Stimulated activated CD8-positive, alpha-beta memory T cell treated with anti-CD3 and anti-CD28 coated beads, Interleukin-12 subunit alpha, Interleukin-12 subunit beta, amount 100 ng/mL, for 4 hours (primary cell): ENCODE measurements around the gene WDR7.

Experiments used
- DNase-seq: peaks from one replicate; pipeline ENCODE4 v3.0.0-alpha.2; 2020; ENCODE audit warnings: low read depth

Gene WDR7

DNA sequence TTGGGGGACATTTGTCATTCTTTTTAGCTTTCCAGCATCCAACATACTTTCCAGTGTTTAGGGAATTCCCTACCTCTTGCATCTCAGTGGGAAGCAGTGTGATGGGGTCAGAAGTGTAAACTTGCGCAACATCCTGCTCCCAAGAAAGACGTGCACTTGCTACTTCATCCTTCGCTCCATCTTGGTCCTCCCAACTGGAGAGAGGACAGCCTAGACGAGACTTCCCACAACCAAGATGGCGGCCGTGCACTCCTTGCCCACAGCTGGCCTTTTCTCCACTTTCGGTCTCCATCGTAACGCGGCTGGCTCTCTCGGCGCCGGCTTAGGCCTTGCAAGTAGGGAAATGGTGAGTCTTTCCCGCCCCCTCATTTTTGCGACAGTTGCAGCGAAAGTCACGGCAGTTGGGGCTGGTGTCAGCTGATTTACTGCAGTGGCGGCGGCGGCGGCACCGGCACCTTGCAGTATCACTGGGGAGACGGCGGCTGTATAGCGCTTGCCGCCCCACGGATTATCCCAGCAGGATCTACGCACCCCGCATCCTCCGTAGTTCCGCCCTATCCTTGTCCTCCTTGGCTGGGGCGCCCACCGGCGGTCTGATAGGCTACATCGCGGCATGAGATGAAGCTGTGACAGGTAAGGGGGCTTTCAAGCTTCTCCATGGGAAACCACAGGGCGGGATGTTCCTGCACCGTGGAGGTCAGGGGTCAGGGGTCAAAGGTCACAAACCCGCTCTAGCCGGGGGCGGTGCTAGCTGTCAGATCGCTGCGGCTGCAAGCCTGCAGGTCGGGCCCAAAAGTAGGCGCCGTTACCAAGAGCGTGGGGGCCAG is at the start of gene WDR7:
Gene WDR7 (plus strand): TSS at position 416 of the 827 bp plus-strand sequence. CDS start 21,157 bp downstream, outside the sequence.
- peak; percentile 83 for DNase-seq

DNA sequence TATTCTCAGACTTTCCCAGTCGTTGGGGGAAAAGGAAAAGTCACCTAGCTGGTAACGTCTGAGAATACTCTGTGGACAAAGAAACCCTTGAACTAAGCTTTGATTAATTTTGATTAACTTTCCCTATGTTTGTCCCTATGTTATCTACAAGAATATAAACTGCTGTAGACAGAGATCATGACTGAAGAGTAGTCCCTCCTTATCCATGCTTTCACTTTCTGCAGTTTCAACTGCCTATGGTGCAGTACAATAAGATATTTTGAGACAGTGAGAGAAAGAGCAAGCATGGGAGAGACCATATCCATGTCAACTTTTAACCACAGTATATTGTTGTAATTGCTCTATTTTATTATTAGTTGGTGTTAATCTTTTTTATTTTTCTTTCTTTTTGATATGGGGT is 44.5 kb upstream of the WDR7 start:
- DNase-seq = no peak

DNA sequence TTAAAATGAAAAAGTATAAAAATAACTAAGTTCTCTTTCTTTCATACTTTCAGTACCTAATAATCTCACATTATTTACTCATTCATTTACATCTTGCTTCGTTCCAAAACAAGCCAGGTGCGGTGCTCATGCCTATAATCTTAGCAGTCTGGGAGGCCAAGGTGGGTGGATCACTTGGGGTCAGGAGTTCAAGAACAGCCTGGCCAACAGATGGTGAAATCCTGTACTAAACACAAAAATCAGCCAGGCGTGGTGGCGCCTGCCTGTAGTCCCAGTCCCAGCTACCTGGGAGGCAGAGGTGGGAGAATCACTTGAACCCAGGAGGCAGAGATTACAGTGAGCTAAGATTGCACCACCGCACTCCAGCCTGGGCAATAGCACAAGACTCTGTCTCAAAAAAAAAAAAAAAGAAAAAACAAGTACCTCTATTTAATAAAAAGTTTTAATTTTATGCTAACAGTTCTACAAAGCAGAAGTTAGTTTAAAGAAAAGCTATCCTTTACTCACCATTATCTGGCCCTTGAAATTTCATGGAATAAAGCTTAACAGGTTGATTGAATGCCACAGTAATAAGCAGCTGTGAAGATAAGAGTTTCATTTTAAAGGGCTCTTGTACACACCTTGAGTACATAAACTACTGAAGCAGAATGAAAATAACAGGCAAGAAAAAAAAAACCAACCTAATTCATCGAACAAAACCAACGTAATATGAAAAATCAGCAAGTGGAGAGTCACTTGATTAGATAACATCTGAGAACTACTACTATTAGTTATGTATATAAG is 35.2 kb upstream of the WDR7 start:
- DNase-seq = no peak

DNA sequence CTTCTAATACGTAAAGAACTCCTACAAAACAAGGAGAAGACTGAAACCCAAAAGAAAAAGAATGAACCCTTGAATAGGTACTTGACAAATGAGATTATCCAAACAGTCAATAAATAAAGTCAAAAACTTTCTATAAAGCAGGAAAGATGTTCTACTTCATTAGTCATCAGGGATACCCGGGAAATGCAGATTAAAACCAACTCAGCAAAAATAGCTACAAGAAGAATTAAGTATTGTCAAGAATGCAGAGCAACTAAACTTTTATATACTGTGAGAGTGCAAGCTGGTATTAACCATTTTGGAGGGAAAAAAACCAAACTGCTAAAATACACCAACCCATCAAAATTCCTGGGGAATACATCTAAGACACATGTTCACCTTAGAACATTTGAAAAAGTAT is 23.2 kb upstream of the WDR7 start:
- no peak for DNase-seq

DNA sequence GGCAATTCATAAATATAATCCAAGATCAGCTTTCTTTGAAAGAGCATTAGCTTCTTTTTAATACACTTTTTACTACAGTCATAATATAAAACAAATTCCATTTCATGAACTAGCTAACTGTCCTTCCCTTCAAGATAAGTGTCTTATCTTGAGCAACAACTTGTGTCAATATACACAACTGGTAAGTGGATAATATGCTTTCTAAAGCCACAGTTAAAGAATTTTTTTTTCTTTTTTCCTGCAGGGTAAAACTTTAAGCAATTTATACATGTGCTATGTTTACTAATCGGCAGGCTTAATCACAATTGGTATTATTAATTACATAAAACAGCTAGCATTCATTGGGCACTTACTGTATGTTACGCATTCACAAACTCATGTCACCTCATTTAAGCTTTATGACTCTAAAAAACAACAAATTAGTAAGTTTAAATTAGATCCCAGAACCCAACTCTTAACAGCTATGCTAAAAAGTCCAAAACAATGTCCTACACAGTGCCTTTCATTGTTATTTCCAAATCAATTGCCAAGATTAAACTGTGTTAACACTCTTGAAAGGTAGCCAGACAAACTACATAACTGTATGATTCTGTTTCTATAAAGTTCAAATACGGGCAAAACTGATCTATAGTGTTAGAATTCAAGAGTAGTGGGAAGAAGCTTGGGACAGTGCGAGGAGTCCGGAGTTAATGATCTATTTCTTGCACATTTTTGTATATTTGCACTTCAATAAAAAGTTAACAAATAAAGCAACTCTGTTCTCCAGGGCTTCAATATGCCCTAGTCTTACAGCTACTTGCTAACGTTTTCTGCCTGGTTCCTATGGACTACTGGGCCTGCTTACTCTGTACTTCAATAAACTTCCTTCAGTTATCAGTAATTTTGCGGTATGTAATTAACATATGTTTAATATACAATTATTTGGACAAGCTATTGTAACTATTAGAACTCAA is 18.8 kb upstream of the WDR7 start:
- no peak for DNase-seq

DNA sequence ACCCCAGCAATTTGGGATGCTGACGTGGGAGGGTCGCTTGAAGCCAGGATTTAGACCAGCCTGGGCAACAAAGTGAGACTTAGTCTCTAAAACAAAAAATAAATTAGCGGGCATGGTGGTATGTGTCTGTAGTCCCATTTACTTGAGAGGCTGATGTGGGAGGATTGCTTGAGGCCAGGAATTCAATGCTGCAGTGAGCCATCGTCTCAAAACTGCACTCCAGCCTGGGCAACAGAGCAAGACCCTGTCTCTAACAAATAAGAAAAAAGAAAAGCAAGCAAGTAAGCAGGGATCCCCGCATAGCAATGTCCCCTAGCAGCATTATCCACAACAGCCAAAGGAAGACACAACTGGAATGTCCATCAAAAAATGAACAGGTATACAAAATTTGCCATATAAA is 16.2 kb upstream of the WDR7 start:
- DNase-seq = no peak

DNA sequence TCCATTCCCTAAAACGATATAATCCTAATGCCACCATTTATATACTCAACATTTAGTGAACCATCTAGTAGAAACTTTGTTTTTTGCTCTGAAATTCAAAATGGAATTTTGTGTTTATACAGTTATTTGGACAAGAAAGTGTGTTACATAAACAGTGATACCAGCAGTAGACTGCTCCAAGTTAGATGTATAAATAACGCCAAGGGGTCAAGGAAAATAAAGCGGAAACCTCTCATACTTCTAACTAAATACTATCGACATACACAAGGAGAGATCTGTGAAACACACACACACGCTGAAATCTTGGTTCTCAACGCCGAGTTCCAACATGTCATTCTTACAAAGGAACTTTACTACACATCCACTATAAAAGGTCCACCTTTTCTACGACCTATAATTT is 14.0 kb upstream of the WDR7 start:
- DNase-seq = no peak

DNA sequence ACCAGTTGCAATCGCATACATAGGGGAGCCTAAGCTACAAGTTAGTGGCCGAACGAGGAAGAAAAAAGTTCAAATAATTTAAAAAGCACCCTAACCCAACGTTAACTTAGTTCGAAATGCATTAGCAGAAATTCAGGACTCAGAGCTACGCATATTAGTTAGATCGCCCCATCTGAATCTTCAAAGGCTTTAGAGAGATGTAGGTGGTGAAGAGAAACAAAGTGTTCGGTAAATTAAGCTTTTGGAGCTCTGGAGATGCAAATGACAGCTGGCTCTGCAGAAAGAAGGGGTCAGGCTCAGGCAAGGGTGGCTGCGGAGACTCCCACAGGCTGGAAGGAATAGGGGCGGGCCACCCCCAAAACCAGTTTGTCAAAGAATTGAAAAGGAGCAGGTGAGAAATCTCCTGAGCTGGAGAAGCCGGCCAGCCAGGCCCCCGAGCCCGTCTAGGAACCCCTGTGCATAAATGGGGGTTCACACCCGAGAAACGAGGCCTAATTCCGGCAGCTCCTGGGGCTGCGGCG is 13.4 kb upstream of the WDR7 start:
- DNase-seq = no peak

DNA sequence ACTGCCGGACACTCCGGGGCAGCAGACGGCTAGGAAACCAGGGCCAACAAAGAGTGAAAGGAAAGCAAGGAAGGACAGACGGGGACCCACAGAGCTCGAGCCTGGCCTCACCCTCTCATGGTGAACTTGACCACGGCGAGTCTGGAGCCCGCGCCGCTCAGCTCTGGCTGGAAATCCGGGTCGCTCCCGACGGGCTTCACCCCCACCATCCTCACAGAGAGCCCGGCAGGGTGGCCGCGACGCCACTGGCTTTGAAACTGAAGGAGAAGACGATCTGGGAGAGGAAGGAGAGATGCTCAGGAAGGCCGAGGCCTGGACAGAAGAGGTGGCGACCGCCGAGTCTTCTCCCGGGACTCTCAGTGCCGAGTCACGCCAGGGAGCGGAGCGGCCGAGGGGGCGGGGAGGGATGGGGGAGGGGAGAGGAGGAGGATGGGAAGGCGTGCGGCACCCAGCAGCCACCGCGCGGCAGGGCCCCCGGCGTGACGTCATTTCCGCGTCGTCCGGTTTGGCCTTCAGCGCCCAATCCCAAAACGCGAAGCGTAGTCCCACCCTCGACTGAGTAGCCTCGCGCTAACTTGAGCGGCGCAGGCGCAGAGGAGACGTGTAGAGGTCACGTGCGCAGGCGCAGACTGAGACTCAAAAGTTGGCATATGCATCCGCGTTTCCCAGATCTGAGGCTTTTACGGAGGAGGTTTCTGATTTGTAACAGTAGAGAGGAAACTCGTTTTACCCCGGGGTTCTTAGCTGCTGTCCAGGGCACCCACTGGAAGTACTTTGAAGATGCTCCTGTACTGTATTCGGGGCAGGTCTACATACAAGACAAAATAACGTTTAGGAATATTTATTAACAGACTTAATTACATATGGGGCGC is 12.7 kb upstream of the WDR7 start, which contains the start of gene TXNL1:
Gene TXNL1 (minus strand): TSS at position 361 of the 872 bp plus-strand sequence. CDS start 152 bp downstream, at position 209.
- DNase-seq = peak; percentile 99

DNA sequence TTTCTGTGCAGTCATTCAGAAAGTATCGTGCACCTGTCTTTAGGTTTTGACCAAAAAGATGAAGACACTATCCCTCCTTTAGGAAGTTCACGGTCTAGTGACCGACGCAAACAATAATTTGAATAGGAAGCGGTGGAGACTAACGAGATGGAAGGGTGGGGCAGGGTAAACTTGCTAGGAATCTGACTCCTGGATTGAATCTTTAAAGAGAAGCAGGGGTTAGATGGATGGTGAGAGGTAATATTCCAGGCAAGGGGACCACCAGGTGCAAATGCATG is 12.1 kb upstream of the WDR7 start:
- no peak for DNase-seq

DNA sequence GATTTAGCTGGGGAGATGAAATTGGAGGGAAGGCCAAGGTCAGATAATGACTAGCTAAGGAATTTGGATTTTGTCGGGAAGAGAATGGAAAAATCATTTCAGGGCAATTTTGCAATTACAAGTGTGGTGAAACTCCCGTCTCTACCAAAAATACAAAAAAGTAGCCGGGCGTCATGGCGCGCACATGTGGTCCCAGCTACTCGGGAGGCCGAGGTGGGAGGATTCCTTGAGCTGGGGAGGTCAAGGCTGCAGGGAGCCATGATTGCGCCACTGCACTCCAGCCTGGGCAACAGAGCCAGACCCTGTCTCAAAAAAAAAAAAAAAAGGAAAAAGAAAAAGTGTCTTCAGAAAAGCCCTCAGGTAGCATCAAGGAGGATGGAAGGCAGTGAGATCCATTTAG is 11.6 kb upstream of the WDR7 start:
- DNase-seq = no peak

DNA sequence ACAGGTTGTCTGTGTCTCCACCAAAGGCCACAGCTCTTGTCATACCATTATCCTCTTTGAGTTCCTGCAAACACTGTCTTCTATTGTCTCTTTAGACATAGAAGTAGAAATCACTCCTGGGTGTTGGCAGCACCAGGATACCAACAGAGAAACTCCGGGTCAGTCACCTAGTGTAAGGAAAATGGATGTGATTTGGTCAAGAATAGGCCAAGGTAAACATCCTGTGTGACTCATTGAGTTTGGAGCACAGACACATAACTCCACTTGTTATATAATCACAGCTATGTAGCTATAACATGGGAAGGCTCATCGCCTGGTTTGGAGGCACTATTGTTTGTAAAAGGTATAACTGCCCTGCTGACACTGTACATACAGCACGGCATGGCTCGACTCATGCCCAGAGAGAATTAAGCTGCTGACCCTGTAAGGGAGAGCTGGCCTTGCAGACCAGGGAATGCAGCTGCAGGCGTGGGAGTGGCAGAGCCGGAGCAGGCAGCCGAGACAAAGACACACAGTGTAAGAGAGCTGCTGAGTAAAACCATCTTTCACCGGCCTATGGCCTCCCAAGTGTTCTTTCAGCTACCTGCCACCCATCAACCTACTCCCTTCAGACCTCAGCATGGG is 9.3 kb upstream of the WDR7 start:
- DNase-seq = no peak

DNA sequence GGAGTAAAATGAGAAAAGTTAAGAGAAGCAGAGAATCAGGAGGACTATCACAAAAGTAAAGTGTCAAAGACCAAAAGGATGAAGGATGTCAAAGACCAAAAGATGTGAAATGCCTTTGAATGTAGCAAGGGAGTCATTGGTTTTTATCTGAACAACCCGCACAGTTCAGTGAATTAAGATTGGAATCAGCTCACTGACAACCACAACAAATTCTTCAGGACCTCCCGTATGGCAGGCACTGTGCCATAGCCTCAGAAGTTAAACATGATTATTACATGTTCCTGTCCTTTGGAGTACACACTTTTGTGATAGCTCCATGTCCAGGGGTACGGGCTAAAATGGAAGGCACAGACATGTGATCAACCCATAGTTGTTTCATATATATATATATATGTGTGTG is 7.8 kb upstream of the WDR7 start:
- DNase-seq = no peak

DNA sequence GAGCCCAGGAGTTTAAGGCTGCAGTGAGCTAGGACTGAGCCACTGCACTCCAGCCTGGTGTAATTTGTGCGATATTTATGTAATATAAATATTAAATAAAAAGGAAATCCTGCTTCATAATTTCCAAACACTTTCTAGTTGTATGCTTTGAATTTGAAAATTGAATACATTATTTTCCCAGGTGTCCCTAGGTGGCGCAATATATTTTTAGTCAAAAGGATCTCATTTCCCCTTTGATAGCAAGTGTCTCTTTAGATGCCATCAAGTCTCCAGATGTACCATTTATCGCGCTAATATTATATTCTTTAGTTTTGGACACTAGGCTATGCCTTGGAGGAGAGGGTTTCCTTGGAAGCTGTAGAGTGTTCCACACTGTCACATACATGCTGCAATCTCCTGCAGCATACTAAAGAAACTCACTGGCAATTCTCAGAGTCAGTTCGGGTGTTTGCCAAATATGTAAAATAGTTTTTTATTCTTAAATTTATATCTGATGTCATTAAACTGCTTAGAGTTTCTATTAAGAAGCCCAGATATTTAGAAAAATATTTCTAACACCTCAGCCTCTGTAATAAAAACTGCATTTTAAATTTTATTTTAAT is 5.6 kb upstream of the WDR7 start:
- DNase-seq = no peak

DNA sequence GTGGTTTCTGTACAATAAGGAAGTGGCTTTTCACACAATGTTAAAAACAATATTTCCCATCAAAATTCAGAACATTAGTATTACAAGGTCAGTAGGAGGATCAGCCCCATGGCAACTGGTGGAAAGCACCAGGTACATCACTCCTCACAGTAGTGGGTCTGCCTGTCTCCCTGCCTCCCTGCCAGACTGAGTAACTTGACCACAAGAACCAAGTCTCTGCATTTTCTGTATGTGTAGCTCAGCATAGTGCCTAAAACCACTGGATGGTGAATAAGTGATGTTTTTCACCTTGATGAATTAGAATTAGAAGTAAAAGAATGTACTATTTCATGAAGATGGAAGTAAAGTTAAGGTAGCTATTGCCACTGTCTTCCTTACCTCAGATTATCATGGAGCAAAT is 4.1 kb upstream of the WDR7 start:
- DNase-seq = no peak

DNA sequence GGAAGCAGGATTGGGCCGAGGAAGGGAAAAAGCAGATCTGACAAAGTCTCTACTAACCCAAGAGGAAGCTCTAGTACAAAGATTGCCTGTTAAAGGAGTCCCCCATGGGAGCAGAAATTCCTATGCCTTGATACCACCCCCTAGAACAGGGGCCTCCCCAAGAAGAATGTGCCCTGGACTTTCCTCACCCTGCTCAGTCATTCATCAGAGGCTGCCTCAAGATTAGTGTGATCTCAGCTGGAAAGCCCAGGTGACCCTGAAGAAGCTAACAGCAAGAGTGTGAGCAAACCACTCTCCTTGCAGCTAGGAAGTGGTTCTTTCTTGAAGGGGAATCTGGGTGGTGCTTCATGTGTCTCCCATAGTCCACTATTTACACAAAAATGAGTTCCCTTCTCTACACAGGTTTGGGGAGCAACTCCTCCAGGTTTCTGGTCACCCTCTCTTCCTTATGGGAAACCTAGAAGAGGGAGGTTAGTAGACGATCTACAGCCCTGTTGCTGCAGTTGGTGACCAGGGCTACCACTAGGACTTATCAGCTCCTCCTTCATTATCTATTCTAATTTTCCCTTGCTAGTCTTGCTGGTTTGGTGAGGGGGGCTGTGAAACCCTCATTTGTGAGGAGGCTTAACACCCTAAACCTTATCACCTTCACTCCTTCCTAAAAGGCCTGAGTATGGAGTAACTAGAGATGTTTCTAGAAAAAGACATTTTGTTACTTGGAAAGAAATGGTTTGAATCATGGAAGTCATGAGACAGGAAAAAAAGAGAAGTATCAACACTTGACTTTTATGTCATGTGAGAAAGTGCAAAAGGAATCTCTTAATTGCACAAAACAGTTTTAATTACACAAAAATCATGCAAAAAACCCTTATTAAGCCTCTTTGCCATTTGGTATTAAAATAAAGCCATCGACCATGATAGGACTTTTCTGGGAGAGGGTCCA is 2.9 kb upstream of the WDR7 start:
- DNase-seq = no peak

DNA sequence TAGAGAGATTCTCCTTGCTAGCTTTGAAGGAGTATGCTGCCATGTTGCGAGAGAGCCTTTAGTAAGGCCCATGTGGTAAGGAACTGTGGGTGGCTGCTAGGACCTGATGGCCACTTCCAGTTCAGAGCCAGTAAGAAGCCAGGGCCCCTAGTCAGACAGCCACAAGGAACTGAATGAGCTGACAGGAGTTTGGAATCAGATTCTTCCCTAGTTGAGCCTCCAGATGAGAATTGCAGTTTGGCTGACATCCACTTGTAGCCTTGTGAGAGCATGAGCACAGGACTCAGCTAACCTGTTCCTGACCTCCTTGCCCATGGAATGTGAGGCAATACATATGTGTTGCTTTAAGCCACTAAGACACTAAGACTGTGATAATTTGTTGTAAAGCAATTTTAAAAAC is 1.2 kb upstream of the WDR7 start:
- no peak for DNase-seq

DNA sequence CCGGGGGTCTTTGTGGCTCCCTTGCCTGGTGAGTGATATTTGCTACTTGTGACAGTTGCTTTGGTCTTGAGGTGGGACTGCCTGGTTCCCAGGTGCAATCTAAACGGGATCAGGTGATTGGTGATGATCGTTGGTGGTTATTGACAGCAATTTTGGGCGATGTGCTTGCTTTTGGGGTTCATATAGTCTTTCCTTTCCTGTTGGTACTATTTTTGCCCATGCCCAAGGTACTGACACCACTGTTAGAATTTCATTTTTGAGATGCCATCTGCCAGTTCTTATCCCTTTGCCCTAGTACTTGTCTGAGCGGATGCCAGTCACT is 573 bp downstream of the WDR7 start:
- no peak for DNase-seq

DNA sequence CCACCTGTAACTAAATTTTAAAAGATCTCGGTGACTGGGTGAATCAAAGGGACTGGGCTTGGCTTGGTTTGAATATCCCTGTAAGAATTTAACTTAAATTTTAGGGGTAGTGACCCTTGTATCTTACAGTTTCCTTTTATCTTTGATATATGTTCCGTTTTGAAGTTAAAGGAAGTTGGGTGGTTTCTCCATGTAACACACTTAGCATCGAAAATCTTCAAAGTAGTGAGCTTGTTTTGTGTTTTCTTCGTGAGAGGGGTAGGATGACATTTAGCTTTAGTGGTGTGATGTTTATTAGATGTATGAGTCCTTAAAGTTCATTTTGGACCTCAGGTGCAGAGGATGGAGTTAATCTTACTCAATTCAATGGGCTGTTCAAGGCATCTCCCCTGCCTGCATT is 1.6 kb downstream of the WDR7 start:
- DNase-seq = no peak
